Superior temporal gyrus (tissue), 1 donor: ENCODE measurements around the gene SCAF4.

ENCODE experiments used
- DNase-seq: peaks from one replicate; pipeline ENCODE4 v3.0.0-alpha.2; 2016; ENCODE audit errors: extremely low spot score

Gene SCAF4

DNA sequence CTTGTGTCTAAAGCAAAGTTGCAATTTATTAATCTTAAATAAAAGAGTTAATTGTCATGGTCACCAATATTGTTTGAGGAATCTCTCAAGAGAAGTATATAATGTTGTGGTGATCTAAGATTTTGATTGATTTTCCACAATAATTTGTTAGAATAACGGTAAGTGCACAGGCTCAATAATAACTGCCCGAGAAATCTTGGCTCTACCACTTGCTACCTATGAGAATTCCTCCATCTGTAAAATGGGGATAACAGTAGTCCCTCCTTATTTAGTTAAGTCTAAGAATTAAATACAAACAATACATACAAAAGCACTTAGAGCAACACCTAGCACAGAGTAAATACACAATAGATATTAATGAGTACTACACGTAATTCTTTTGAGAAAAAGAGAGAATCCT is 18.8 kb downstream of the SCAF4 start:
- no peak for DNase-seq

- no peak for DNase-seq
These were observed 20.1 kb downstream of the SCAF4 start for GRCh38 chr21:31711745-31712285.

DNA sequence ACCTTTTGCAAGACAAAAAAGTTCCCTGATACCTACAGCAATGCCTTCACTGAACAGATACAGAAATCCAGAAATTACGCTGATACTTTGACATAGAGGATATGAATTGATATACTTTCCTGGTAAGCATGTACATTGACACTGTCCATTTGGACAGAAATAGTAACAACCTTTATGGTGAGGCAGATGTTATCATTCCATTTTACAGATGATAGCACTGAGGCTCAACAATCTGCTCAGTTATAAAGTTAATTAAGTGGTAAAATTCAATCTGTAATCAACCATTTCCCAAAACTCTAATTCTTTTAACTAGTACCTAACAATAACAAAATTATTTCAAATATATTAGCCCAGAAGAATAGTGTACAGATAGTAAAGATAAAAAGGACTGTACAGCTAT is 20.6 kb downstream of the SCAF4 start:
- DNase-seq = no peak

DNA sequence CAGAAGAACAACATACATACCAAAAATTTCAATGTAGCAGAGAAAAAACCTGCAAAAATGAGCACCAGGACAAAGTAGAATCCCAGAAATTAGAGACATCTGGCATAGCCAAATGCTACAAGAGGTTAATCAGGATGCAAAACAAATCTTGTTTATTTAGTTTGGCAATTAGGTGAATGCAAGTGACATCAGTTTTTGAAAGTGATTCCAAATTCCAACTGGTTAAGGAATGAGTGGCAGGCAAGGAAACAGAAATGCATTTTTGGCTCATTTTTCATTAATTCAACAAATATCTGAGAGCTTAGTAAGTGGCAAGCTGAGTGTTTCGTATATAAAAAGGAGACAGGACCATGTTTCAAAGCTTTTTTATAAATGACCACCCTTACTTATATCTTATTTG is 21.3 kb downstream of the SCAF4 start:
- no peak for DNase-seq

- no peak for DNase-seq
These were observed 23.4 kb downstream of the SCAF4 start for GRCh38 chr21:31708541-31708940.

GRCh38 chr21:31707499-31707898 is 24.4 kb downstream of the SCAF4 start:
- DNase-seq = no peak

- DNase-seq = no peak
These were observed 25.4 kb downstream of the SCAF4 start for GRCh38 chr21:31706562-31706961.

- DNase-seq = no peak
These were observed 31.9 kb downstream of the SCAF4 start for GRCh38 chr21:31700040-31700439.

- DNase-seq = no peak
These were observed 33.5 kb downstream of the SCAF4 start for GRCh38 chr21:31698461-31698860.

DNA sequence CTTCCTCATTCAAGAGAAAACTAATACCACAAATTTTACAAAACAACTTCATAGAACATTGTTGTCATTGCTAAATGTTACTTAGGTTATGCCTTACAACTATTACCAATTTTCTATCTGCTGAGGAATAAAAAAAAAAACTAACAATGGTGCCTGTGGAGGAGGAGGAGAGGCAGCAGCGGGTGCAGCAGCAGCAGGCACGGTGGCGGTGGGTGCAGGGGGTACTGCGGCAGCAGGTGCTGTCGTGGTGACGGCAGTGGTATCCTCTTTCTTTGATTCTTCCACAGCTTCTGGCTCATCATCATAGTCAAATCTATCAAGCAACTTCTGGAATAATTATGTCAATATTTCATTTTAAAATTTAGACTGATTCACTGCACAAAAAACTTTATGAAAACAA is 35.5 kb downstream of the SCAF4 start:
- no peak for DNase-seq

- no peak for DNase-seq
These were observed 38.7 kb downstream of the SCAF4 start for GRCh38 chr21:31693222-31693621.

DNA sequence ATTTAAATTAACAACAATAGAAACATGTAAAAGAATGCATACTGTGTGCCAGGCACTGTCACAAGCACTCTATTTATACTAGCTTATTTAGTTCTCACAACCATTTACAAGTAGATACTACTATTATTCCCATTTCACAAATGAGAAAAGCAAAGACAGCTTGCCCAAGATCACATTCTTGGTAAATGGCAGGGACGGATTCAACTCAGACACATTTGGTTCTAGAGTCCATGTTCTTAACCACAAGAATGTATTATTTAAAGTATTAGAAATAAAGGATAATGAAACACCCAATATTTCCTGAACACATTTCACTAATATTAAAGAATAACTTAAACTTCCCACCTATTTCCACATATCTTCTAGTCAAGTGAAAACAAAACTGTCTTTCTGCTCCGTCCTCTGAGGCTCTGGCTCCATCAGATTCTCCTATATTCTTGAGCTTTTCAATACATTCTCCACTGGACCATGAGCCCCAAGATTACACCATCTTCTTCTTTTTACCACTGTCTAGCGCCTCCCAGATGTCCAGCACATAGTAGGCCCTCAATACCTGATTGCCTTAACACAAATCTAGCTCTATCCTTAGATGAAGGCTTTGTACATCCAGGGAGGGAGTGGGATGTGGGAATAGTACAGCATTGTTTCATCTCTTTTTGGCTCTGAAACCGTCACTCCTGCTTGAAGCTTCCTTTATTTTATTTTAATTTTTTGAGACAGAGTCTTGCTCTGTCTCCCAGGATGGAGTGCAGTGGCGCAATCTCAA is 43.1 kb downstream of the SCAF4 start:
- no peak for DNase-seq

- no peak for DNase-seq
These were observed 44.8 kb downstream of the SCAF4 start for GRCh38 chr21:31687108-31687507.

GRCh38 chr21:31686272-31686915 is 45.5 kb downstream of the SCAF4 start:
- no peak for DNase-seq

DNA sequence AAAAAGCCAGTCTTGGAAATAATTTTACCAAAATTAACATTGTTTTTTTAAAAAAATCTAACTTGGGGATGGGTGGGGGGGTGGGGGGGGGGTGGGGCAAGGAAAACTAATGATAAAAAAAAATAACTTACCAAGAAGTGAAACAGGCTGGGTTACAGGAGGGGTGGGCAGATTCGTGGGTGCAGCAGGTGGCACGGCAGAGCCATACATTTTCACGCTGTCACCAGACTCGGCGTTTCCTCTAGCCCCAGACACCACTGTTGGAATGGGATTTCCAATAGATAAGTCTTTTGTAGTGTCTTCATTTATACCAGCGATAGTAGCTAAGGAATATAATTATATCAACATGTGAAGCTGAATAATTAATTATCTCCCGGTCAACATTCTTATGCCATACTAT is 47.0 kb downstream of the SCAF4 start:
- no peak for DNase-seq

DNA sequence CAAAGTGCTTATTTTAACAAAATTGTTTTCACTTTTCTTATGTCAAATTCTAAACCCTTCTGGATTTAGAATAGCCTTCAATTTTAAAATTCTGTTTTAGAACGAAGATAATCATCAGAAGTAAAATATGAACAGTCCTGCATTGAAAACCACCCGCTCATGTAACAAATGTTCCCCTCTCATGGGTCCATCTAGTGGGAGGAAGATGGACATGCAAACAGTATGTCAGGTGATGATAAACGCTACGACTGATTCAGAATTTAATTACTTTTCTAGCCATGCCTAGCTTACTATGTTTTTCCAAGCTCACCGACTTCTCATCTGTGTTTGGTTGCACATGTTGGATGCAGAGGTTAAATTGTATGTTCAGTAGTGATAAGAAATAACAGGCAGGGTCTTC is 48.9 kb downstream of the SCAF4 start:
- DNase-seq = no peak

GRCh38 chr21:31682620-31683019 is 49.3 kb downstream of the SCAF4 start:
- no peak for DNase-seq

DNA sequence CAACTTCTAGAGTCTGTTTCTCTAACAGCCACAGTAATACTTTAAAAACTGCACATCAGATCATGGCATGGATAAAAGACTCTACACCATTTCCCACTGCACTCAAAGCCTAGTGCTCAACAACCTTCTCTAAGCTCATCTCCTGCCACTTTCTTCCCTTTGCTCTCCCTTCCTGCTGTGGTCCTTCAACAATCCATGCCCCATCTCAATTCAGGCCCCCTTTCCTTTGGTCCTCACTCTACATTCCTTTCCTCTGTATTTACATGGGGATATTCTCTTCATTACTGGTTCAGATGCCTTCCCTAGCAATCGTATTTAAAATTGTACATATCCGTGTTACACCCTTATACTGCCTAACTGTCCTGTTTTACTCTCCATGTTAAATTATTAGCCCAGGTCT is 53.4 kb downstream of the SCAF4 start:
- DNase-seq = no peak

DNA sequence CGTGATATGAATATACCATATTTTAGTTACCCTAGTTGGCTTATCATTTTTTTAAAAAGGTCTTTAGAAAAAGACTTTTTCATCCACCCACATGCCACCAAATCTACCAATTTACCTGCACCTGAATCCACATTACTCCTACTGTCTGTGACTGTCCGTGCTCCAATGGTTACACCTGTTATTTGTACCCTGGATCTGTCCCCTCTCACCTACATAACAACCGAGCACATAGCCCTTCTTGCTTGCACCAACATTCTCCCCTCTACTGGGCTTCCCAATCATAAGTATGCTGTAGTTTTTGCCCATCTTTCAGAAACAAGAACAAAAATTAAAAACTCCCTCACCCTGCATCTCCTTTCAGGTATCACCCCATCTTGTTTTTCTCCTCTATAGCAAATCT is 54.9 kb downstream of the SCAF4 start:
- no peak for DNase-seq

GRCh38 chr21:31675960-31676359 is 56.0 kb downstream of the SCAF4 start:
- no peak for DNase-seq

DNA sequence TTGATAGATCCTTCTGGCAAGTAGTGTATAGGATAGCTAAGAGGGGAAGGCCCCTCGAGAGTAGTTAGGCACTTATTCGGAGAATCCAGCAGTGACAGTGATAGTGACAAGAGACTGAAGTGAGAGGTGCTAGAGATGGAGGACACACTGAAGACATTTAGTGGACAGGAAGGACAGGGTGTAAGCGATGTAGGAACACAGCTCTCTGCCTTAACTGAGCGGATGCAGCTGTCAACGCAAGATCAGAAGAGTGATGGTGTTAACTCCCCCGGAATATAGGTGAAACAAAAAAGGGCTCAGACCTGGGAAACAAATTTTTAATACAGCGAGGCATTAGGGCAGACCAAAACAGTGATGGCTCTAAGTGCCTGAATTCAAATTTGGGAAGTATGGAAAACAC is 56.6 kb downstream of the SCAF4 start:
- DNase-seq = no peak

DNA sequence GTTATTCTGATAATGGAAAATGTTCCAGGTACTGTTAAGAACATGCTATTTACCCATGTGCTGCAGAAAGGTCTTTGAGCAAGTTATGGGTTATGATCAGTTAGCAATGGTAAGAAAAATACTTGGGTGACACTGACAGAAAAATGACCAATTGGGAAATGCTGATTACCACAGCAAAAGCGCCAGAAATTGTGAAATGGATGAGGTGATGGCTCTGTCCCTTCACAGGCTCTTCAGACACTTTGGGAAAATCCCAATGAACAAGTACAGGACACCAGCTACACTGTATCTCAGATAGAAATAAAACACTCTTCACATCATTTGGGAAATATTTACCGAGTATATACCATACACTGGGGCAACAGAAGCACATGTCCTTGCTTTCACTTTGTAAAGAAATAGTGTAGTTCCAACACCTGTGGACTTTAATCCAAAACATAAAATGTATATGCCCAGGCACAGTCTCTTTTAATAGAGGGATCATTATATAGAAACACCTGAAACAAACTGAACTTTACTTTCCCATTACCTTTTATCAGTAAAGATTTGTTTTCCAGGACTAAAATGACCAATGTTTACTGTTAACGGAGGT is 58.5 kb downstream of the SCAF4 start:
- DNase-seq = no peak

DNA sequence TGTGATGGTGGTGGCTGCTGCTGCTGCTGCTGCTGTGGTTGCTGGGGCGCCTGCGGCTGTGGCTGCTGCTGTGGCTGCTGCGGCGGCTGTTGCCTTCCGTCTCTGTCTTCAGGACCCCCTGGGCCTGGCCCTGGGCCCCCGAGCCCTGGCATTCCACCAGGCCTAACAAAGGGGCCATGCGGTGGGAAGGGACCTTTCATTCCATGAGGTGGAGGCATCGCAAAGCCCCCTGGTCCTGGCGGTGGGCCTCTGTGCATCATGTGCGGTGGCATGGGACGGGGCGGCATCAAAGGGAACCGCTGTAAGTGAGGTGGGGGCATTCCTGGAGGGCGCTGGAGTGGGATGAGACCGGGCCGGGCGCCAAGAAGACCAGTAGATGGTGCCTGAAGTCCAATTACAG is 60.0 kb downstream of the SCAF4 start:
- no peak for DNase-seq
